ENCODE results near the gene ZNF444. TPM values are rescaled to one million over a fixed set of nuclear protein-coding genes. Genes with fewer than 3 reads are reported as not detected.
A peak's percentile ranks its signal among the peaks of the same experiment; 100 is the strongest.

Gene ZNF444
- total and polyA plus RNA-seq, 9 of the 15 experiments (the other 6 are each of a cell fraction or from before 2014, with no cell fraction given) = 0.39 to 40.0 (median 6.9) TPM

DNA sequence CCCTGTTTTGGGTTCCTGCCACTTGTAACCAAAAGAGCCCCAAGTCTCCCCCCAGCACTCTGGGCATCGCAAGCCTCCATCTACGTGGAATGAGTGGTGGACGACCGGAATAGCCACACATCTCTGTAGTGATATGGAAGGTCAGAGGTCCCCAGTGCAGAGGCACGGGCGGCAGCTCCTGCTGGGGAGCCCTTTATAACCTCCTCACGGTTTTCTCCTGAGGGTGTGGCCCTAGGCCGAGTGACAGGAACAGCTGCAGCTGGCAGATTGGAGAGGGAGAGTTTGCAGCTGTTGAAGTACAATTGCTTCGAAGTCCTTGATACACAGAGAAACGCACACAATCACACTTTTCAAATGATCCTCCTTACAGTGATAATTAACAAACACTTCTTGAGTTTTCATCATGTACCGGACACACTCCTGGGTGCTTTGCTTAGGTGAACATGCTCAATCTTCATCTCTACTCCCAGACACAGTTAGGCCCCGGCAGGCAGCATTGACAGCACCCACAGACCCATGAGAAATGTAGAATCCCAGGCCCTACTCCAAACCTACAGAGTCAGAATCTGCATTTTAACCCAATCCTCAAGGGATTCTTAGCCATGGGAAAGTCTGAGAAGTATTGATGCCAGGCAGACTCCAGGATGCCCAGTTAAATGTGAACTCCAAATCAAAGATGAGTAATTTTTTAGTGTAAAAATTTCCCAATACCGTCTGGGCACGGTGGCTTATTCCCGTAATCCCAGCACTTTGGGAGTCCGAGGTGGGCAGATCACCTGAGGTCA lies 15.1 kb upstream of the ZNF444 start (continued):
- TF ChIP-seq, protein P1, sequence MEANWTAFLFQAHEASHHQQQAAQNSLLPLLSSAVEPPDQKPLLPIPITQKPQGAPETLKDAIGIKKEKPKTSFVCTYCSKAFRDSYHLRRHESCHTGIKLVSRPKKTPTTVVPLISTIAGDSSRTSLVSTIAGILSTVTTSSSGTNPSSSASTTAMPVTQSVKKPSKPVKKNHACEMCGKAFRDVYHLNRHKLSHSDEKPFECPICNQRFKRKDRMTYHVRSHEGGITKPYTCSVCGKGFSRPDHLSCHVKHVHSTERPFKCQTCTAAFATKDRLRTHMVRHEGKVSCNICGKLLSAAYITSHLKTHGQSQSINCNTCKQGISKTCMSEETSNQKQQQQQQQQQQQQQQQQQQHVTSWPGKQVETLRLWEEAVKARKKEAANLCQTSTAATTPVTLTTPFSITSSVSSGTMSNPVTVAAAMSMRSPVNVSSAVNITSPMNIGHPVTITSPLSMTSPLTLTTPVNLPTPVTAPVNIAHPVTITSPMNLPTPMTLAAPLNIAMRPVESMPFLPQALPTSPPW (CRISPR knock-in tag; IDR thresholded peaks at IDR 0.05) = peak; percentile 26; the same call in 1 of the 2 replicates
- TF ChIP-seq FOXK2 (conservative IDR thresholded peaks at IDR 0.05 in 1 of 2, IDR thresholded peaks at IDR 0.05 in 1 of 2; ENCODE audit: low read depth in 2 of 2) = 0 out of 4 replicates have a peak, but pooled peaks of 1 of the 2 experiments have one; percentile 25
- no peak for TF ChIP-seq ZNF696 (CRISPR knock-in tag; conservative IDR thresholded peaks at IDR 0.05)
- TF ChIP-seq TEAD4 (IDR thresholded peaks at IDR 0.05; ENCODE audit: low read length) = peak; percentile 89
- no peak for TF ChIP-seq TEAD4 (CRISPR knock-in tag; IDR thresholded peaks at IDR 0.05; ENCODE audit: borderline replicate concordance)
- 0 out of 2 replicates have a peak, but pooled peaks have one; percentile 27 for TF ChIP-seq ZNF644 (tag; IDR thresholded peaks at IDR 0.05; ENCODE audit: low read depth)
- TF ChIP-seq ZNF584 (CRISPR knock-in tag; IDR thresholded peaks at IDR 0.05; ENCODE audit: low read depth) = no peak
